Measurements from ENCODE around the gene PRRT3. TPM values are rescaled to one million over a fixed set of nuclear protein-coding genes. Genes with fewer than 3 reads are reported as not detected.

The PRRT3 gene
- total and polyA plus RNA-seq, 2 donors (not counting 3 experiments of a cell fraction or from before 2014, with no cell fraction given), result 1.5 TPM

DNA sequence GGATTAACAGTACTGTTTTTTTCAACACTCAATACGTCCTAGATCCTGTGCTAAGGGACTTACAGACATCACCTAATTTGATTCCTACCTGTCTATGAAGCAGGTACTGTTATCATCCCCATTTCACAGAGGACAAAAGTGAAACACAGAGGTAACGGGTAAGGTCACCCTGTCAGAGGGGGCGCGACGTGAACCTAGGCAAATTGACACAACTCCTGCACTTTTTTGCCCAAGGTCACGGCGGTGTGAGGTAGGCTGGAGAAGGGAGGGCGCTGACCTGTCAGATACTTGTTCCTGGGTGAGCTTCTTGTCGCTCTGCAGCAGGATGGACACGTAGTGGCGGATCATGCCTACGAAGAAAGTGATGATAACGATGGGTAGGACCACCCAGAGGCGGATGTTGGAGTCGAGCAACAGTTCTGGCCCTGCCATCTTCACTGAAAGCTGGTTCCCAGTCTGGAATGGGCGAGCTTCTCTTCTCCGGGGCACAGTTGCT lies 34.1 kb upstream of the PRRT3 start:
- DNase-seq (ENCODE audit: low read depth, low spot score), result no peak
- no peaks in the 10 kb centered on the region for H4K20me1 ChIP-seq (replicated peaks; ENCODE audit: control insufficient read depth, extremely low read depth, insufficient read depth, low read length)
- peak overlapping the region; percentile 45 to 71 (median 65) for H3K4me3 ChIP-seq (replicated peaks in 1 of 3; ENCODE audit: insufficient read depth in 1 of 3, low read depth in 1 of 3, low read length in 3 of 3)
- intact Hi-C loops (cut with micrococcal nuclease) (loop anchor here (2.0 to 10.0 kb wide), 3 partner anchors 39 to 335 kb away; partner anchors contain the start of genes BRK1 and SEC13), dilution Hi-C loops (cut with MboI; ENCODE audit: extremely low pct_ligation_motif_present, low sequenced_read_pairs) (no loop called here)
- H3K4me1 ChIP-seq (ENCODE audit: control insufficient read depth, extremely low read depth, insufficient read depth, low read length), result peaks cover 17% of the 10 kb centered on the region
- peak overlapping the region; percentile 54 for H3K27ac ChIP-seq (ENCODE audit: insufficient read depth, low read depth, low read length)
- ChIA-PET POLR2A (interaction anchor here (0.7 to 2.1 kb wide), 3 partner anchors 9 to 40 kb away, joined by 4 to 7 read pairs (median 5); partner anchors contain the start of gene FANCD2), CTCF (interaction anchor here (0.6 to 1.2 kb wide), 4 partner anchors 9 to 207 kb away, joined by 3 to 7 read pairs (median 4); no protein-coding TSS in a partner anchor)
- H3K27me3 ChIP-seq (ENCODE audit: control insufficient read depth in 2 of 2, insufficient read depth in 2 of 2, low read length in 2 of 2), result no peaks in the 10 kb centered on the region
- no peak for TF ChIP-seq EZH2 (IDR thresholded peaks at IDR 0.05; ENCODE audit: borderline replicate concordance, low read depth, low read length, severe bottlenecking)
- TF ChIP-seq, protein P1, sequence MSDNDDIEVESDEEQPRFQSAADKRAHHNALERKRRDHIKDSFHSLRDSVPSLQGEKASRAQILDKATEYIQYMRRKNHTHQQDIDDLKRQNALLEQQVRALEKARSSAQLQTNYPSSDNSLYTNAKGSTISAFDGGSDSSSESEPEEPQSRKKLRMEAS (IDR thresholded peaks at IDR 0.05; ENCODE audit: insufficient read depth, insufficient read length), result no peak
- no peak for TF ChIP-seq FOS (IDR thresholded peaks at IDR 0.05; ENCODE audit: borderline replicate concordance, insufficient read depth, low read length)
- TF ChIP-seq JUN (IDR thresholded peaks at IDR 0.05; ENCODE audit: borderline replicate concordance, insufficient read depth, insufficient read length, low read depth), result no peak
- no peak for TF ChIP-seq GATA2 (IDR thresholded peaks at IDR 0.05; ENCODE audit: insufficient read depth, insufficient read length, low read depth, low read length)
- TF ChIP-seq POLR2AphosphoS5 (IDR thresholded peaks at IDR 0.05; ENCODE audit: insufficient read depth, low read depth, low read length), result no peak
- no peak for TF ChIP-seq POLR2A (IDR thresholded peaks at IDR 0.05; ENCODE audit: low read depth, low read length)
- TF ChIP-seq, protein P2, sequence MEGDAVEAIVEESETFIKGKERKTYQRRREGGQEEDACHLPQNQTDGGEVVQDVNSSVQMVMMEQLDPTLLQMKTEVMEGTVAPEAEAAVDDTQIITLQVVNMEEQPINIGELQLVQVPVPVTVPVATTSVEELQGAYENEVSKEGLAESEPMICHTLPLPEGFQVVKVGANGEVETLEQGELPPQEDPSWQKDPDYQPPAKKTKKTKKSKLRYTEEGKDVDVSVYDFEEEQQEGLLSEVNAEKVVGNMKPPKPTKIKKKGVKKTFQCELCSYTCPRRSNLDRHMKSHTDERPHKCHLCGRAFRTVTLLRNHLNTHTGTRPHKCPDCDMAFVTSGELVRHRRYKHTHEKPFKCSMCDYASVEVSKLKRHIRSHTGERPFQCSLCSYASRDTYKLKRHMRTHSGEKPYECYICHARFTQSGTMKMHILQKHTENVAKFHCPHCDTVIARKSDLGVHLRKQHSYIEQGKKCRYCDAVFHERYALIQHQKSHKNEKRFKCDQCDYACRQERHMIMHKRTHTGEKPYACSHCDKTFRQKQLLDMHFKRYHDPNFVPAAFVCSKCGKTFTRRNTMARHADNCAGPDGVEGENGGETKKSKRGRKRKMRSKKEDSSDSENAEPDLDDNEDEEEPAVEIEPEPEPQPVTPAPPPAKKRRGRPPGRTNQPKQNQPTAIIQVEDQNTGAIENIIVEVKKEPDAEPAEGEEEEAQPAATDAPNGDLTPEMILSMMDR (IDR thresholded peaks at IDR 0.05; ENCODE audit: extremely low read depth in 1 of 2, insufficient read depth in 1 of 2, low read depth in 1 of 2, low read length in 2 of 2), result no peak
- no peak for TF ChIP-seq MYC (IDR thresholded peaks at IDR 0.05; ENCODE audit: low read depth, low read length)
- no peaks in the 10 kb centered on the region for H3K9me3 ChIP-seq (replicated peaks; ENCODE audit: control insufficient read depth, insufficient read depth, low read length)
- peak overlapping the region; percentile 27 for H3K4me2 ChIP-seq (ENCODE audit: insufficient read depth, low read length)
- H3K9me1 ChIP-seq (replicated peaks; ENCODE audit: control insufficient read depth, extremely low read depth, insufficient read depth, low read length), result no peaks in the 10 kb centered on the region
- peaks cover 40% of the 10 kb centered on the region for H3K79me2 ChIP-seq (ENCODE audit: control insufficient read depth, insufficient read depth, low read length)
- H3K36me3 ChIP-seq (ENCODE audit: control insufficient read depth in 2 of 2, extremely low read depth in 1 of 2, insufficient read depth in 2 of 2, low read length in 2 of 2), result no peaks in the 10 kb centered on the region
- FAIRE-seq, result no peak
- BruUV-seq (replicated peaks), result TSS peak; percentile 55
- peak overlapping the region; percentile 31 for H2AFZ ChIP-seq (ENCODE audit: low read depth, low read length)
- H3K9ac ChIP-seq (replicated peaks; ENCODE audit: extremely low read depth, insufficient read depth, low read length), result peak overlapping the region; percentile 76
